Fibroblast of lung (primary cell): Measurements from ENCODE around the gene KRT82. TPM values are rescaled to one million over a fixed set of nuclear protein-coding genes. Genes with fewer than 3 reads are reported as not detected.

Source experiments
- DNase-seq, 2 donors: peaks; one replicate each; pipeline versions ENCODE4 v3.0.0 to v3.0.0-alpha.2; 2010; ENCODE audit warnings: low read depth in 2 of 2
- H2AFZ ChIP-seq: 2 replicates; pipeline ENCODE4 v1.5.1; 2012; ENCODE audit warnings: low read length, control low read depth, inconsistent platforms
- H3K27ac ChIP-seq: 2 replicates; pipeline ENCODE4 v1.5.1; 2011; ENCODE audit warnings: low read length, control low read depth; ENCODE audit not compliant: insufficient read depth
- H3K27me3 ChIP-seq: 2 replicates; pipeline ENCODE4 v1.5.1; 2011; ENCODE audit warnings: mild to moderate bottlenecking, low read length; ENCODE audit not compliant: control insufficient read depth, insufficient read depth
- H3K36me3 ChIP-seq: 2 replicates; pipeline ENCODE4 v1.5.1; 2011; ENCODE audit warnings: low read length; ENCODE audit not compliant: control insufficient read depth, insufficient read depth
- H3K4me1 ChIP-seq: 2 replicates; pipeline ENCODE4 v1.5.1; 2011; ENCODE audit warnings: low read length; ENCODE audit not compliant: control insufficient read depth, insufficient read depth; ENCODE audit errors: extremely low read depth
- H3K4me2 ChIP-seq: 2 replicates; pipeline ENCODE4 v1.5.1; 2011; ENCODE audit warnings: low read length, control low read depth; ENCODE audit not compliant: insufficient read depth; ENCODE audit errors: extremely low read depth
- H3K4me3 ChIP-seq, 4 experiments: fragments of 200-600 bp in 1 of 4; sonication (generic) in 1 of 4; replicated peaks in 1 of 4; 2 replicates each; pipeline ENCODE4 v1.5.1; 2011 to 2016; ENCODE audit warnings: low read length in 4 of 4, low read depth in 3 of 4, mild to moderate bottlenecking in 3 of 4, control low read depth in 2 of 4, inconsistent platforms in 1 of 4, mixed read lengths in 1 of 4; ENCODE audit not compliant: insufficient read depth in 1 of 4; ENCODE audit errors: control extremely low read depth in 1 of 4
- H3K79me2 ChIP-seq: 2 replicates; pipeline ENCODE4 v1.5.1; 2012; ENCODE audit warnings: mild to moderate bottlenecking, low read length, inconsistent platforms; ENCODE audit not compliant: control insufficient read depth, insufficient read depth
- H3K9ac ChIP-seq: 2 replicates; pipeline ENCODE4 v1.5.1; 2011; ENCODE audit warnings: mild to moderate bottlenecking, low read length, control low read depth; ENCODE audit not compliant: insufficient read depth
- H3K9me3 ChIP-seq: 2 replicates; pipeline ENCODE4 v1.5.1; 2012; ENCODE audit warnings: low read depth, low read length; ENCODE audit not compliant: control insufficient read depth, insufficient read depth
- H4K20me1 ChIP-seq: 2 replicates; pipeline ENCODE4 v1.5.1; 2011; ENCODE audit warnings: low read length; ENCODE audit not compliant: control insufficient read depth, insufficient read depth; ENCODE audit errors: extremely low read depth
- EZH2 ChIP-seq: IDR thresholded peaks from 2 replicates; pipeline ENCODE4 v1.5.1; 2012; ENCODE audit warnings: low read length, control low read depth, mild to moderate bottlenecking; ENCODE audit errors: missing control alignments
- polyA plus RNA-seq, 2 donors: library from polyadenylated mRNA; depleted of rRNA in 1 of 2; stranded (reverse) in 1 of 2; unstranded in 1 of 2; fragments of >200 nt; gene quantifications; 2 replicates each; pipeline ENCODE4 v1.2.1, GENCODE V29; 2011 to 2012; ENCODE audit warnings: missing spikeins in 1 of 2
- total RNA-seq: library from RNA; depleted of rRNA; stranded (reverse); fragments of >200 nt; gene quantifications from 2 replicates; pipeline ENCODE4 v1.2.1, GENCODE V29; 2014
- TF ChIP-seq, protein P1 (sequence below), 2 donors: IDR thresholded peaks in 1 of 2; conservative IDR thresholded peaks in 1 of 2; 1 replicate in 1 of 2; 2 replicates in 1 of 2; pipeline ENCODE4 v1.5.1; 2011 to 2012; ENCODE audit warnings: low read length in 2 of 2, control low read depth in 1 of 2, inconsistent platforms in 1 of 2, low read depth in 1 of 2, mild to moderate bottlenecking in 1 of 2

Gene KRT82
- total and polyA plus RNA-seq, 2 donors (not counting 1 experiment from before 2014, with no cell fraction given): not detected

DNA sequence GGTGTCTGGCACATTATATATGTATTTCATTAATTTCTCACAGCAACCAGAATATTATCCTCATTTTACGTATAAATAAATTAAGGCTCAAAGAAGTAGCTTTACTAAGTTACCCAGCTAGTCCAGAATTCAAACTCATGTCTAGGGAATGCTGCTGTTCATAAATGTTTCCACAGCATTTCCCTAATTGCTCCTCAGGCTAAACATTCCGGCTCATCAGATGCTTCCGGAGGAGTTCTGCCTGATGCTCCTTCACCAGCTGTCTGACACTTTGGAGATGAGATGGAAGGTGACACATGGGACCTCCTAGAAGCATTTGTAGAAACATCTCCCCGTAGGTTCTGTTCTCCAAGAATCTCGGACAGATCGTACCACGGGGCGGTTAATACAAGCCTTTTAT lies 51.0 kb downstream of the KRT82 start:
- DNase-seq: no peak
- no peaks in the 10 kb centered on the region for H3K79me2 ChIP-seq

DNA sequence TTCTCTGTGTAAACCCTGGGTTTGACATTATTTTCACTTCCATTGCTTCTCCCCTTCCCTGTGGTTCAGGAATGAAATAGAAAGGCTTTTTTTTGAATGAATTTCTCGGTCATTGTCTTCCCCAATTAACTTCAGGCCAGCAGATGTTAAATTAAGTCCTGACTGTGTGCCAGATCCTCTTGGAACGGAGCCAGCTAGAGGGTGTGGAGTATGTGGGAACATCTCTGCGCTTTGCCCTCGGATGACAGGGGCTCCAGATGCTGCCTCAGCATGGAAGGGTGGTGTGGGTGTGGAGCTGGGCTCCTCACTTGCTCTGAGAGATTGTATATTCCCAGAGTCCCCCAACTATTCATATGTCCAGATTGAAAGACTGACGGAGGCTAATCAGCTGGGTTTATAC lies 51.9 kb downstream of the KRT82 start:
- Histone ChIP-seq H3K79me2 (no peaks in the 10 kb centered on the region), H2AFZ (no peak overlapping the region), H3K4me3 (no peak overlapping the region), H3K36me3 (no peaks in the 10 kb centered on the region), H3K27me3 (peaks cover 7% of the 10 kb centered on the region), H3K4me2 (no peak overlapping the region), H3K9me3 (no peaks in the 10 kb centered on the region), H3K4me1 (no peaks in the 10 kb centered on the region), H3K9ac (no peak overlapping the region), H4K20me1 (no peaks in the 10 kb centered on the region), H3K27ac (no peak overlapping the region)
- no peak for DNase-seq
- TF ChIP-seq, protein P1, sequence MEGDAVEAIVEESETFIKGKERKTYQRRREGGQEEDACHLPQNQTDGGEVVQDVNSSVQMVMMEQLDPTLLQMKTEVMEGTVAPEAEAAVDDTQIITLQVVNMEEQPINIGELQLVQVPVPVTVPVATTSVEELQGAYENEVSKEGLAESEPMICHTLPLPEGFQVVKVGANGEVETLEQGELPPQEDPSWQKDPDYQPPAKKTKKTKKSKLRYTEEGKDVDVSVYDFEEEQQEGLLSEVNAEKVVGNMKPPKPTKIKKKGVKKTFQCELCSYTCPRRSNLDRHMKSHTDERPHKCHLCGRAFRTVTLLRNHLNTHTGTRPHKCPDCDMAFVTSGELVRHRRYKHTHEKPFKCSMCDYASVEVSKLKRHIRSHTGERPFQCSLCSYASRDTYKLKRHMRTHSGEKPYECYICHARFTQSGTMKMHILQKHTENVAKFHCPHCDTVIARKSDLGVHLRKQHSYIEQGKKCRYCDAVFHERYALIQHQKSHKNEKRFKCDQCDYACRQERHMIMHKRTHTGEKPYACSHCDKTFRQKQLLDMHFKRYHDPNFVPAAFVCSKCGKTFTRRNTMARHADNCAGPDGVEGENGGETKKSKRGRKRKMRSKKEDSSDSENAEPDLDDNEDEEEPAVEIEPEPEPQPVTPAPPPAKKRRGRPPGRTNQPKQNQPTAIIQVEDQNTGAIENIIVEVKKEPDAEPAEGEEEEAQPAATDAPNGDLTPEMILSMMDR (conservative IDR thresholded peaks at IDR 0.05 in 1 of 2, IDR thresholded peaks at IDR 0.05 in 1 of 2; ENCODE audit: low read depth in 1 of 2, low read length in 2 of 2): no peak
- TF ChIP-seq EZH2: no peak

More for the DNA sequence above, 51.0 kb downstream of the KRT82 start:
- Histone ChIP-seq H3K9ac (no peak overlapping the region), H3K4me3 (no peak overlapping the region), H2AFZ (no peak overlapping the region), H3K9me3 (no peaks in the 10 kb centered on the region), H3K36me3 (no peaks in the 10 kb centered on the region), H3K27ac (no peak overlapping the region), H3K27me3 (peaks cover 7% of the 10 kb centered on the region), H3K4me1 (no peaks in the 10 kb centered on the region), H3K4me2 (no peak overlapping the region), H4K20me1 (no peaks in the 10 kb centered on the region)
- TF ChIP-seq EZH2: no peak
- TF ChIP-seq, protein P1 (conservative IDR thresholded peaks at IDR 0.05 in 1 of 2, IDR thresholded peaks at IDR 0.05 in 1 of 2; ENCODE audit: low read depth in 1 of 2, low read length in 2 of 2): no peak

DNA sequence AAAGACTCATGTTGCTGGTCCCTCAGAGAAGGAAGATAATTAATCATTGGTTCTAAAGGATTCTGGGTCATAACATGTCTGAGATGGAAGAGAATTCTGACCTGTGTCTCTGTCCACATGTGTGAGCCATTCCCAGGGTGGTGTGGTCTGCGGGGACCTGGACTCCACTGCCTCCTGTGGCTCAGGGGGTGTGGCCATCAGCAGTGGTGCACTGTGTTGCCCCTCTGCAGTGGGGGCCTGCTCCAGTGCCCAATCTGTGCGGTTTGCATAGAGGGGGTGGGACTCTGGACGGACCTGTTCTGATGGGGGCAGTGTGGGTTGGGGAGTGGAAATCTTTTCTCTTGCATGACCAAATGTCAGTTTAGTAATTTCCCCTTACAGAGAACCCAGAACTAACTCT lies 52.4 kb downstream of the KRT82 start:
- DNase-seq: no peak
- no peak overlapping the region for H3K4me3 ChIP-seq

More for the DNA sequence above, 52.4 kb downstream of the KRT82 start:
- Histone ChIP-seq H4K20me1 (no peaks in the 10 kb centered on the region), H3K36me3 (no peaks in the 10 kb centered on the region), H3K4me1 (no peaks in the 10 kb centered on the region), H3K79me2 (no peaks in the 10 kb centered on the region), H3K27me3 (peaks cover 7% of the 10 kb centered on the region), H3K27ac (no peak overlapping the region), H2AFZ (no peak overlapping the region), H3K4me2 (no peak overlapping the region), H3K9me3 (no peaks in the 10 kb centered on the region), H3K9ac (no peak overlapping the region)
- TF ChIP-seq EZH2: no peak
- TF ChIP-seq, protein P1 (conservative IDR thresholded peaks at IDR 0.05 in 1 of 2, IDR thresholded peaks at IDR 0.05 in 1 of 2; ENCODE audit: low read depth in 1 of 2, low read length in 2 of 2): no peak
